ENCODE results near the gene ARL13B.
A peak's percentile ranks its signal among the peaks of the same experiment; 100 is the strongest.
"Not testable (repeated sequence)": the region's sequence is repeated elsewhere in the genome, so short reads cannot be mapped to it uniquely, and the experiment has no call there.

Gene ARL13B

DNA sequence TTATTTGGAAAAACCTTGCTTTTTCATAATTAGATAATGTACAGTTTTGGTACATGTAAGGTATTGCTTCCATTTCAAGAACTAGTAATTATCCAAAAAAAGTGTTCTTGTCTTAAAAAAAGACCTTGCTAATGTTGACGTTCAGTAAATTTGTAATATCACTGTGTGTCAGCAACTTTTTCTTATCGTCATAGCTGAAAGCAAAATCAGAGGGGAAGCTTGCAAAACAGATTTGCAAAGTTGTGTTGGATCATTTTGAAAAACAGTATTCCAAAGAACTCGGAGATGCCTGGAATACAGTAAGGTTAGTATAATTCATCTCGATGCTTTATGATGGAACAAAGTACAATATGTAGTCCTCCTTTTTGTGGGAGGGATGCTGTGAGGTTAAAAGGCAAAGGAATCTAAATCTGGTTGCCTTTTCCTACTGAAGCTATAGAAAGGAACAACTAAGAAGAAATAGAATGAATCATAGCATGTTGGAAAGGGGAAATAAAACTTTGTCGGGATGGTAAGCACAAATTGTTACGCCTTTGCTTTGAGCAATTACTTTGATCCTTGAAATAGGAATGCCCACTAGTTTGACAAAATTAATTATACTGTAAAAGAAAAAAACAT lies 84.4 kb downstream of the ARL13B start:
- no peak for DNase-seq

DNA sequence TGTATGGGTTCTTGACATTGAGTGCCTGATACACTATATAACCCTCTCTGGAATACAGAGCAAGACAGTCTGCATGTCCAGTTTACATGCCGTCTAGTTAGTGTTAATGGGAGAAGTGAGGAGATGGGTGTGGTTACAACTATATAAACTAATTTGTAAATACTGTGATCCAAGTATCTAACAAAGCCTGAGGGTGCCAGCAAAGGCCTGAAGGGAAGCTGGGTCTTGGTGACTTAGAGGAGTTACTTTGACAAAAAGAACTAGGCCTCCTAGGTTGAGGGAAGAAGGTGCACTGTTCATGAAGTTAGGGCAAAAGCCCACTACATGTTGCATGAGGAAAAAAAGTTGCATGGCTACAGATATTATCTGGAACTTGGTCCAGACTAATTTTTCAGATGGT lies 85.2 kb downstream of the ARL13B start:
- no peak for DNase-seq

DNA sequence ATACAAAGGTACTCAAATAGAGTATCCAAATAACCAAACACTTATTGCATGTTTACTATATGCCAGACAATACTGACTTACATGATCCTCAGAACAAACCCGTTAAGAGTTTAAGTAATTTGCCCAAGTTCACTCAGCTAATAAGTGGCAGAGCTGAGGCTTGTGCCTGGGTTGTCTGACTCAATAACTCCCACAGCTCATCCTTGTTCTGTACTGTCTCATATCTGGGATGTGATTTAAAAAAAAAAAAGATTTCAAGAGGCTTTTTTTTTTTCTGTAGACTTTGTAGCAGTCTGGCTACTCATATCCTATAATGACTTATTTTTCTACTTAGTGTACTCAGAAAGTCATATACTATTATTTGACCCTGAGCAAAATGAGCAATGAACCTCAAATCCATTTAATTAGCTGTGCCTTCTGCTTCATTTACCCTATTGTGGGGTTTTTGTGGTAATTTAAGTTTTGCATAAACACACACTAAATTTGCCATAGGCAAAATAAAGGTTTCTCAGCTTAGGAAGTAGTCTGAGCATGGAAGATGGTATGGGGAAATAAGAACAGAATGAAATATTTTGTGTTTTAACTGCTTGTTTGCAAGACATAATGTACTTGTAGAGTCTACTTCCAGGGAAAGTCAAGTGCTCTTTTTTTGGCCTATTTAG lies 86.0 kb downstream of the ARL13B start:
- DNase-seq: no peak

DNA sequence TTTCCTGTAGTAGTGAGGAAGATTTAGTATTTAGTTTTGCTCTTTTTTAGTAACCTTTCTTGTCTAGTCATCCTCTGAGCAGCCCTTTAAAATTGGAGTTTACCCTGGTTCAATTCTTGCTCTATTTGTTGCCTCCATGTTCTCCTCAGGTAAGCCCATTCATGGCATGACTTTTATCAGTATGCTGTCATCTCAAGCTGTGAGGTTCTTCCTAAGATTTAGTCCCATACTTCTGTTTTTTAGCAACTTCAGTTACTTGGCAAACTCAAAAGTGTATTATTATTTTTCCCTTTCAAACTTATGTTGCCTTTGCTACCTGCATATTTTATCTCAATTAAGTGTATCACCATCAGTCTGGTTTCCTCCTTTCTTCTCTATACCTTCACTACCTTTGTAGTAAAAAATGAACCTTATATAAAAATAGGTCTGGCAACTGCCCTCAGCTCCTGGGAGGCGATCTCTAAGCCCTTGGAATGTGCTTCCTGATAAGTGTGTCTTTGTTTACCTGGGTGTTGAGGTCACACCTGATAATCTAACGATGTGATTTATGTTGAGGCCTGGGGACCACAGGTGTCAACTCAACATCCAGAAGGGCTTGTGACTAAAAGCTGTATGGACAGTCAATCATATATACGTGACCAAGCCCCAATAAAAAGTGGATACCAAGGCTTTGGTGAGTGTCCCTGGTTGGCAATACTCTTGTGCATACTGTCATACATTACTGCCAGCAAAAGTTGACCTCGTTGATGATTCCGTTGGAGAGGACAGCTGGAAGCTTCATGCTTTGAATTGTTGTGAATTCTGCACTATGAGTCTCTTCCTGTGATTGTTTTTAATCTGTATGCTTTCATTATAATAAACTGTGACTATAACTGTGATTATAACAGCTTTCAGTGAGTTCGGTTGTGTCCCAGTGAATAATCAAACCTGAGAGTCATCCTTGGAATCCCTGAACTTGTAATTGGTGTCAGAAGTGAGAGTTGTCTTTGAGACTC lies 86.8 kb downstream of the ARL13B start:
- no peak for DNase-seq

DNA sequence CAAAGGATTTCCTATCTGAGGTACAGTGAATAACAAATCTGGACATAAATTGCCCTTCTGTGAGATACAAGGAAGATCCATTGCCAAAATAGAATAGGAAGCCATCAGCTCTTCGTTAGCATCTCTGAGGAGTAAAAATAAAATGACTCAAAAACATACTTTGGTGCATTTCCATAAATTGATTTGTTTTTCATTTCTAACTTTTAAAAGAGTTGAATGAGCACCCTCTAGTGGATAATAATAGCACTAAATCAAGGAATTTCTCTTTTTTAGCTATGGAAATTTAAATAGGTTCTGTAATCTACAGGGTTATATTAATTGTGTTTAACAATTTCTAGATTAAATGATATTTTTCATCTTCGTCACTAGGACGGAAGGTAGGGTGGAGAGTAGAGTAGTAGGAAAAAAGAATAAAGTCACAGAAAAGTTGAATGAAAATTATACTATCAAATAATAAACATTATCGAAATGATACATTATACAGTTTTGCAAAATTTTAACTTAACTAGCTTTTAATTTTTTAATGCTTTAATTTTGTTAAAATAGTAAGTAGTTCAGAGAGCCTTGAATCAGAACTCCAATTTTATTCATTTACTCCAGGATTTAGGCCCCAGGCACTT lies 89.3 kb downstream of the ARL13B start:
- DNase-seq: no peak

DNA sequence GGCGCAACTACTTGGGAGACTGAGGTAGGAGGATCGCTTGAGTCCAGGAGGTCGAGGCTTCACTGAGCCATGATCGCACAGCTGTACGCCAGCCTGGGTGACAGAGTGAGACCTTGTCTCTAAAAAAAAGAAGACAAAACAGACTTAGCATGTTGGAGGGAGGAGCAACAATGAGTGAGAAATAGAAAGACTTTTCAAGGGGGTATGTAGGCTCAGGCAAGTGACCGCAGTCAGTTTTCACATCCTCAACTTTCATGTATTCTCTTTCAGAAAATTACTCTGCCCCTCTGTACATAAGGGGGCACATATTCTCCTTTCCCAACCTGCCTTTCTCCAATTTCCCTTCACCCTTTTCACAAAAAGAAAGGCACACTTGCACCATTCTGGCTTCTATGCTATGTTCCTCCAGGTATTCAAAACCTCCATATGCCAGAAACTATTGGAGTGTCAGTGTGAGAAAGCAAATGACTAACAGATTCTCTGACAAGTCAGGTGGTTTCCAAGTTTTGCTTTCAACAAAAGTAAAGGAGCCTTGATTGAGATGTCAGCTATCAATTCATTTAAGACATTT lies 90.5 kb downstream of the ARL13B start:
- DNase-seq: no peak

DNA sequence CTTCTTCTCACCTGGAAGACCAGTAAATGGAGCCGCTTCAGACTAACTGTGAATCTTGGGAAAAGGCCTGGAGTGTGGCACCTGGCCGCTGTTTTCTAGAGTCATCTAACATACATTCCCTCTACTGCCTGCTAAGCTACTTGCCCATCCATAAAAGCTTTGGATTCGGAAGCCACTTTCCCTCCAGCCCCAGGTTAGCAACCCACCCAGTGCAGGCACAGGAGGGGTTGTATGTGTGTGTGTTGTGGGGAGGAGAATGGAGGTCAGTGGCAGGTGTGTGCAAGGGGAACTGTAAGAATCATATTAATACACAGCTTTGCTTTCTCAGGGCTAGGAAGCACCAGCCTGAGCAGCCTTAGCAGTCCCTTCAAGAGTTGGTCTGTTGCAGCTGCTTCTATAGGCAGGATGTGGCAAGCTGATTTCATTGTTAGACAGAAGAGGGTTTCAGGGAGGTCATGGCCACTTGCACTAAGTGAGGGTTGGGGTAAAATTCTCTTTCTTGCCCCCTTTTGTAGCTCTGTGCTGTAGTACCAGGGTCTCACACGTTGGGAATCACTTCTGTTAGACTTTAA lies 91.8 kb downstream of the ARL13B start:
- DNase-seq: no peak

DNA sequence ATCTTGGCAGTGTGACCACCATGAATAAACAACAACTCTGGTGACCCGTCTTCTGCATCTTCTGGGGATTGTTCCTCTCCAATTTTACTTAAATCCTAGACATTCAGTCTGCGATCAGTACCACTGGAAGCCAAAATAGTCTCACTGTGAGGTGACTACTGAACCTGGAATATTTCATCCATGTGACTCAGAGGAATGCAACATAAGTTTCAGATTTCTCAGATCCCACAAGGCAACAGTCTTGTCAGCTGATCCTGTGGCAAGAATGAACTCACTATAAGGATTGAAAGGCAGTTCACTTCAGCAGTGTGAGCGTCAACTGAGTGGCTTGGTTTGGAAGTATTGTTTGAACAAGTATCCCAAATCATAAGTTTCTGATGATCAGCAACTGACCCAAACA lies 96.1 kb downstream of the ARL13B start:
- DNase-seq: no peak

DNA sequence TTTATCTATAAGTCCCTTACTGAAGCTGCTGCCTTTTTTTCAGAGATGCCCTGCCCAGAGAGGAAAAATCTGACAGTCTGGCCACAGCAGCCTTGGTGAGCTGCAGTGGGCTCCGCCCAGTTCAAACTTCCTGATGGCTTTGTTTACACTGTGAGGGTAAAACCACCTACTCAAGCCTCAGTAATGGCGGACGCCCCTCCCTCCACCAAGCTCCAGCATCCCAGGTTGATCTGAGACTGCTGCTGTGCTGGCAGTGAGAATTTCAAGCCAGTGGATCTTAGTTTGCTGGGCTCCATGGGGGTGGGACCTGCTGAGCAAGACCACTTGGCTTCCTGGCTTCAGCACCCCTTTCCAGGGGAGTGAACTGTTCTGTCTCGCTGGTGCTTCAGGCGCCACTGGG lies 100.6 kb downstream of the ARL13B start:
- DNase-seq: not testable (repeated sequence)

DNA sequence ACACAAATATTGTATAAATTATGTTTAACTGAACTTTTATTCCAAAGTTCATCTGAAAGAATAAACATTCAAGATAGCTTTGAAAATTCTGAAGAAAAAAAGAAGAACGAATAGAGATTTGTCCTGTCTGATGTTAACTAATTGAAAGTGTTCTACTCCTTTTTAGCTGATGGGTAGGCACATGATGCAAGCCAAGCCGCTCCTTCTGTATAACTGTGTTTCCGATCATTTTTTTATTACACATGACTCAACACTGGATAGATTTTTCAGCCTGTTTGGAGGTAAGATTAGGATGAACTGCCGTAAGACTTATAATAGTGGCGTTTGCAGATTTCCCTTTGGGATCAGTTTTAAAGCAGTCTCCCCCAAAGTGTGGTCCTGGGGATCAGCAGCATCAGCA lies 101.9 kb downstream of the ARL13B start:
- DNase-seq: no peak

DNA sequence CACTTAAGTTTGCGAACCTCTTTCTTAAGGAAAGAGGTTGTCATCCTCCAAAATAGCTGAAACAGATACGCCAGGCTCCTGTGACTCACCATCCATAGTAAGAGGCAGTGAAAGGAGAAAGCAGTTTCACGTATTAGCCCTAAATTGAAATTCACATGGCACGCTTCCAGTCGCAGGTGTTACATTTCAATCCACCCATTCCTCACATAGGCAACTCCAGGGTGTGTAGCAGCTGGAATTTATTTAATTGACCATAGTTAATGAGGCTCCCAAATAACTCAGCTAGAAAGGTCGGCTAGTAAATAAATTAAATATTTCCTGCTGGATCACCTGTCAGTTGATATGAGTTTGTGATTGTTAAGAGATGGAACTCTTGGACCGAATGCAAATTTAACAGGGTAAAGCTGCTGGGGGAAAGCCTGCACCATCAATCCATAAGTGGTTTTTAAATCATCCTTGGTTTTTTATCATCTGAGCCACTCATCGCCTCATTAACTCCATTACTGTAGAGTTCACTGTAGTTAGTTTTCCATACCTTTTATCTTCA lies 102.5 kb downstream of the ARL13B start:
- peak; percentile 82 for DNase-seq

DNA sequence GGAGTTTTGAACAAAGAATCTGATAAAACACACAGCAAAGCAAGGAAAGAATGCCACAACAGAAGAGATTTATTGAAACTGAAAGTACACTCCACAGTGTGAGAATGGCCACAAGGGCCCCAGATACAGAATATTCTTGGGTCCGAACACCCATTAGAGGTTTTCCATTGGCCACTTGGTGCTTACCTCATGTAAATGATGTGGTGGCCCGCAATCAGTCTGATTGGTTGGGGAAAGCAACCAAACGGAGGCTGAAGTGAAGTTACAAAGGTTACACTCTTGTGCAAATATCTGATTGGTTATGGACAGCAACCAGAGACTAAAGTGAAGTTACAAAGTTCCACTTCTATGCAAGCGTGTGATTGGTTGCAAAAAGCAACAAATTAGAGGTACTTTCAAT lies 103.3 kb downstream of the ARL13B start:
- no peak for DNase-seq

DNA sequence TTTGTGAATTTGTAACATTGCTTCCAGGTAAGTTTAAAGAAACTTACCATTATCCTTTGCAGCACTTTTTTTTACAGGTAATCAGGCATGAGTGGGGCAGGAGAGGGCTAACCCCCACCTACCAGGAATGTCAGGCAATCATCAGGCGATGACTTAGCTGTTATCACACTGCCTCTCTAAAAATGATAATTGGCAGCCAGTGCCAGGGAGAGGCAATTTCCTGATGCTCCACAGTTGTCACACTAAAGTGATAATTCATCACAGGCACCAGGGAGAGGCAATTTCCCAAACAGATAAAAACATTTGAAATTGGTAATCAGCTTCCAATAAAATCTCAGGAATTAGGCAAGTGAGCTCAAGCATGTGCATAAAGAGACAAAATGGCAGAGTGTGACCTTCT lies 109.2 kb downstream of the ARL13B start:
- no peak for DNase-seq

DNA sequence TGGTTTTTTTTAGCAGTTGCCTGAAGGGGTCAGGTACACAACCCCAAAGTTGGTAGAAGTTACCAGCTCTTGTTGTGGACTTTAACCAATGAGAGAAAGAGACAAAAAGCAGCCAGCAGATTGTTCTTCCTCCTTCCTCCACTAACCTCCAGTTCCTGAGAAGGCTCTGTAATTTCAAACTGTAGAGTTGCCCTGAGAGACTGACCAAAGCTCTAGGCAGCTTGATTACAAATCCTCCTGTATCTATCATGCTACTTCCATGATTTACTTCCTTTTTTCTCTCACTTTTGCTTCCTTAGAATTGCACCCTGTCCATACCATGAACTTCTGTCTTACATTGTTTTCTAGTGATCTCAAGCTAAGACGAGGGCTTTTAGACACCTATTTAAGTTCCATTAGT lies 112.1 kb downstream of the ARL13B start:
- no peak for DNase-seq

DNA sequence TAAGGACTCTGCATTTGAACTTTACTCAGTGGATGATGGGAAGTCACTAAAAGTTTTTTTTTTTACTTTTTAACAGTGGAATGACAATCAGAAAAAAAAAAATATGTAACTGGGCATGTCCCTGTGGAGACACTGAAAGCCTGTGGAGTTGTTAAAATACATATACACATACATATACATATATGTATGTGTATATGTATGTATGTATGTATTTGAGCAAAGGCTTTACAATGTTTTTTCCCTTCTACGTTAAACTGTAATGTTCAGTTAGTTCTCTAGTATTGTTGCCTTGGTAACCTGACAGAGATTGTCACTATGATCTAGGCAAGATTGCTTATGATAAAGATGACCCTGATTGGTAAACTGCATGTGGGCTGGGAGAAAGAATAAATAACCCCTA lies 113.2 kb downstream of the ARL13B start:
- no peak for DNase-seq

DNA sequence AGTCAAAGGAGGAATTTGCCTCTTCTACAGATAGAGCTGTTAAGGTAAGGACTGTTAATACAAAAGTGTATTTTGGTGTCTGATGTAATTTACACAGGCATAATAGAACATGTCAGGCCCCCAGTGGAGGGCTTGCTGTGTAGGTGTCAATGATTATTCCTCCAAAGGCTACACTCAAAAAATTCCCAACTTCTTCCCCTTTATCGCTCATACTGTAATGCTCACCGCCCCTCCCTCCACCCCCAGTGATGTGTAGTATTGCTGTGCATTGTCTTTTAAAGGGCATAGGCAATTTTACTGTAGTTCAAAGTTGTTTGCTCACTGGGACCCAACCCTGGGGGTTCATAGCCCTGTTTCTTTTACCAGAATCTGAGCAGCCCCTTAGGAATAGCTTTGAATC lies 115.2 kb downstream of the ARL13B start:
- no peak for DNase-seq

DNA sequence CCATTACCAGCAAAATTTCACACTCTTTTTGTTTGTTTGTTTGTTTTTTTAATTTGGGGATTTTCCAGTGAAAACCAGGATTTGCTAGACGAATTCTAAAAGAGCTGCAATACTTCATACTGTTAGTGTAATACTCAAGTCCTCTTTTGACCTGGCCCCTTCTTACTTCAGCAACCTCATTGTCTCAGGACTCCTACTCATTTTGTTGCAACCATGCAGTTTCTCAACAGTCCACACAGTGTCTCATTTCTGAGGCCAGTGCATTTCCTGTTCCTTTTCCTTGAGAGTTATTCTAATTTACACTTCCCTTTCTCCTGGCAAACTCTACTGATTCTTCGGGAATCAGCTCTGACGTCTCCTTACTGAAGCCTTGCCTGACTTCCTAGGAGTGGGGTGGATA lies 118.5 kb downstream of the ARL13B start:
- DNase-seq: no peak

DNA sequence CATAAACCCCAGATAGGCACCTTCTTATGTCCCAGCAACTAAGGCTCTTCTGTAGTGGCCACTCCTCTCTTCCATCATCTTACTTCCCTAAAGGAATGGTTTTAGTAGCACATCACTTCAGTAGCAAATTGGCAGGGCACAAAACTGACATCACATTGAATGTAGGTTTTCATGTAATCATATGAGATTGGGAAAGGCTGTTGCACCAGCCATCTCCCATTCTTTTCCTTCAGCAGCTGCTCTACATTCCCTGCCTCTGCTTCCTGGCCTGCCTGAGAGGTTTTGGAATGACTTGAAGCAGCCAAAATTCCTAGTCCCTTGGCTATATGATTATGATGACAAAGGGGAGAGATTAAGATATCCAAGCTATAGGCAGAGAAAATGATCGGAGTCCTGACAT lies 119.4 kb downstream of the ARL13B start:
- DNase-seq: no peak

DNA sequence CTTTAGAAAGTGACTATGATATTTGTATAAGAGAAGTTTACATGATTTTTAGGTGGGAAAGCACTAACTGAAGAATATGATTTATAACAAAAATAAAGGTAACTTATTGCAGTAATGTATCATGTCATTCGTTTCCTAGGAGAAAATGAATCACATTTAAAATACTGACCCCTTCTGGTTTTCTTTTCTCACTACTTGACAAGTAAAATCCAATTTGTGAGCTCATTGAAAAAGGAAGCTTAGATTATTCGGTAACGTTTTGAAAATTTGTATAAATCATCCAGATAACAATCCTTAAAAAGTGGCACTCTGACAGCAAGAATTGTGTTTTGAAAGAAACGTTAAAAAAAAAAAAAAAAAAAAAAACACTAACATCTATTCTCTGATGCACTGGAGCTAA lies 121.9 kb downstream of the ARL13B start:
- DNase-seq: no peak

Data from NCI-H2171 (cell line).